Adipocyte (in vitro differentiated cells): Measurements from ENCODE around the gene ECHDC1.

Experiments used
- DNase-seq: peaks from one replicate; pipeline ENCODE4 v3.0.0-alpha.2; 2015; ENCODE audit warnings: low read depth
- H3K27me3 ChIP-seq: replicated peaks from 2 replicates; pipeline ENCODE4 v1.7.0; 2013; ENCODE audit warnings: mild to moderate bottlenecking, low read length, moderate library complexity; ENCODE audit not compliant: control insufficient read depth, insufficient read depth
- H3K36me3 ChIP-seq: 2 replicates; pipeline ENCODE4 v1.7.0; 2013; ENCODE audit warnings: low read length, mild to moderate bottlenecking, moderate library complexity; ENCODE audit not compliant: control insufficient read depth, insufficient read depth, severe bottlenecking
- H3K4me1 ChIP-seq: 2 replicates; pipeline ENCODE4 v1.7.0; 2013; ENCODE audit warnings: mild to moderate bottlenecking, low read length, moderate library complexity; ENCODE audit not compliant: control insufficient read depth, insufficient read depth
- H3K4me3 ChIP-seq: 2 replicates; pipeline ENCODE4 v1.7.0; 2013; ENCODE audit warnings: mild to moderate bottlenecking, low read length, moderate library complexity
- H3K9ac ChIP-seq: 2 replicates; pipeline ENCODE4 v1.7.0; 2013; ENCODE audit warnings: mild to moderate bottlenecking, low read length, moderate library complexity
- H3K9me3 ChIP-seq: 2 replicates; pipeline ENCODE4 v1.7.0; 2013; ENCODE audit warnings: mild to moderate bottlenecking, low read length, moderate library complexity; ENCODE audit not compliant: control insufficient read depth

Gene ECHDC1

DNA sequence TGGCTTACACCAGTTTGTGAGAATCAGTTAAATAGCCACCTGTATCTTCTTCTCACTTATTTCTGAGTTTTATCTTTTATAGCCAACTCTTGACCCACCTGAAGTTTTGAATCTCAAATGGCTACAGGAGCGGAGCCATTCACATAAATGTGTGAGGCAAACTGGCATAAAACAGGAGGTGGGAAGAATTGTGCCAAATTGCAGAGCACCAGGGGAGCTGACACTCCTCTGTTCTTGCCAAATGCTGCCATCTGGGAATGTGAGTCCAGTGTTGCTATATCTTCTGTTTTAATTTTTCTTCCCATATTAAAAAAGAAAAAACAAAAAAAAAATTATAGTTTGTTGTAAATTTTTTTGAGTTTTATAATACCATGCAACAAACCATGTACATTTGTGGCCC lies 93.8 kb downstream of the ECHDC1 start:
- H3K9ac ChIP-seq, result no peak overlapping the region
- no peaks in the 10 kb centered on the region for H3K27me3 ChIP-seq
- H3K4me1 ChIP-seq, result peaks cover 10% of the 10 kb centered on the region
- no peaks in the 10 kb centered on the region for H3K9me3 ChIP-seq
- H3K36me3 ChIP-seq, result no peaks in the 10 kb centered on the region
- no peak for DNase-seq
- no peak overlapping the region for H3K4me3 ChIP-seq

DNA sequence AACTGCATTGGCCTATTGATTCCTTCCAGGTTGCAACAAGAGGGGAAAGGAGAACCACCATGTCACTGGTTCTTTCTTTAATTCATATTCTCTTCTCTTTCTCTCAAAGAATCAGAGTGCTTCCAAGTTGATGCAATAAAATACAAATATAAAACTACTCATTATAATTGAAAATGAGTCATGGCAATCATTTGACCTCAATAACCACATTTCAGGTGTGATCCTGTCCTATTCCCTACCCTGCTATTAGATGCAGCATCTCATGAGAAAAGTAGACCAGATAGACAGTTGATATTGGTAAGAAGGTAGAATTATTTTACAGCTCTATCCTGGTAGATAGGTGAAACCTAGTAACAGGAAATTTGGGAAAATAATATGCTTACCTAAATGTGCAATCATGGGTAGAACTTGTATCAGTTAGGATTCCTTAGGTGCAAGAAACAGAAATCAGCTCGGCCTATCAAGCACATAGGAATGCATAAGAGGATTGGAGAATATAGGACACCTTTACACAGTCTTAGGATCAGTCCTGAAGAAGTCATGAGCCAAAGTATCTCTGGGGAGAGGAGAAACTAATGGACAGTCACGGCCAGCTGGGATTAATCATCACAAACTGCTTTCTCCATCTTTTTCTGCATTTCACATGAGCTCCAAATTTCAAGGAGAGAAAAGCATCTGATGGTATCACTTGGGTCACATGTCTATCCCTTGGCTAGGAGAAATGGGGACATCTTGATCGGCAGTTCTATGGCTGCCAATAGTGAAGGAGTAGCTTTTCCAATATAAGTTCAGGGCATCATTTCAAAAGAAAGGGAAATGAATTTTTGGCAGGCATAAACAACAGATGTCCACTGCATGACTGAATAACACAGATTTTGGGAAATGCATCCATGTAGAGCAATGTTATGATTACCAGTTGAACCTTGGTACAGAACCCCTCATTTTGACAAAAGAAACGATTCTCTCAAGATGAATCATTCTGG lies 96.0 kb downstream of the ECHDC1 start:
- no peak overlapping the region for H3K4me3 ChIP-seq
- no peaks in the 10 kb centered on the region for H3K27me3 ChIP-seq
- H3K9me3 ChIP-seq, result no peaks in the 10 kb centered on the region
- H3K9ac ChIP-seq, result no peak overlapping the region
- peaks cover 10% of the 10 kb centered on the region for H3K4me1 ChIP-seq
- DNase-seq, result no peak
- H3K36me3 ChIP-seq, result no peaks in the 10 kb centered on the region

DNA sequence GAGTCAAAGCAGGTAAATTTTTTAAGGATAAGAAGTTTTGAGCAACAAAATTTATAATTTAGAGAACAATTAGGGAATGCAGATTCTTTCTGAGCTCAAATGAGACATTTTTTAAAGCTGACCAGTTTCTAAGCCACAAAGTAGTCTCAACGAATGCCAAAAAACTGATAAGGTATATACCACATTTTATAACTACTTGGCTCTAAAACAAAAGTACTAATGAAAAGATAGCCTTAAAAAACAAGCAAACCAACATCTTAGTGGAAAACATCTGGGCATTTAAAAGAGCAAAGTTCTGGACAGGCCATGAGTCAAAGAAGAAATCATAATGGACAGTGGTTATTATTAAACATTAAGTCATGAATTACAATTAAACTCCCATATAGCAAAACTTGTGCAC lies 99.9 kb downstream of the ECHDC1 start:
- no peak for DNase-seq
- no peaks in the 10 kb centered on the region for H3K27me3 ChIP-seq
- no peaks in the 10 kb centered on the region for H3K36me3 ChIP-seq
- H3K9me3 ChIP-seq, result no peaks in the 10 kb centered on the region
- peaks cover 10% of the 10 kb centered on the region for H3K4me1 ChIP-seq
- no peak overlapping the region for H3K4me3 ChIP-seq
- no peak overlapping the region for H3K9ac ChIP-seq
